ENCODE data around the gene RPS6KA5.
"Not testable (repeated sequence)": the region's sequence is repeated elsewhere in the genome, so short reads cannot be mapped to it uniquely, and the experiment has no call there.

The RPS6KA5 gene

GRCh38 chr14:91065266-91065665 is 4.8 kb upstream of the RPS6KA5 start:
- no peak for DNase-seq

GRCh38 chr14:91063119-91063518 is 2.7 kb upstream of the RPS6KA5 start:
- DNase-seq, result no peak

DNA sequence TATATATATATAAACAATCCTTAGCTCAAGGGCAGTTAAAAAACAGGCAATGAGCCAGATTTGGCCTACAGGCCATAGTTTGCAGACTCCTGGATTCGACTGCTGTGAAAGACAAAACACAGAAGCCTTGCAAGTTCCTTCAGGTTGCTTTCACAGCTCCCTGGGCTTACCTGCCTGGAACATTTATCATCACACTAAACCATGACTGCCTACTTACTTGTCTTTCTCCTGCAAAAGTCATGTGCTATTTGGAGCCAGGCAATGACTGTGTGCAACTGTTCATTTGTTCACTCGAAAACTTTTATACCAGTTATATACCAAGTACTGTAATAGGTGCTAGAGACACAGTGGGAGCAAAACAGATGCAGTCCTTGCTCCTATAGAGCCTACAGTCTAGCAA is 2.2 kb upstream of the RPS6KA5 start:
- DNase-seq, result no peak

- DNase-seq, result no peak
Measured at GRCh38 chr14:91061056-91061887, 831 bp upstream of the RPS6KA5 start.

DNA sequence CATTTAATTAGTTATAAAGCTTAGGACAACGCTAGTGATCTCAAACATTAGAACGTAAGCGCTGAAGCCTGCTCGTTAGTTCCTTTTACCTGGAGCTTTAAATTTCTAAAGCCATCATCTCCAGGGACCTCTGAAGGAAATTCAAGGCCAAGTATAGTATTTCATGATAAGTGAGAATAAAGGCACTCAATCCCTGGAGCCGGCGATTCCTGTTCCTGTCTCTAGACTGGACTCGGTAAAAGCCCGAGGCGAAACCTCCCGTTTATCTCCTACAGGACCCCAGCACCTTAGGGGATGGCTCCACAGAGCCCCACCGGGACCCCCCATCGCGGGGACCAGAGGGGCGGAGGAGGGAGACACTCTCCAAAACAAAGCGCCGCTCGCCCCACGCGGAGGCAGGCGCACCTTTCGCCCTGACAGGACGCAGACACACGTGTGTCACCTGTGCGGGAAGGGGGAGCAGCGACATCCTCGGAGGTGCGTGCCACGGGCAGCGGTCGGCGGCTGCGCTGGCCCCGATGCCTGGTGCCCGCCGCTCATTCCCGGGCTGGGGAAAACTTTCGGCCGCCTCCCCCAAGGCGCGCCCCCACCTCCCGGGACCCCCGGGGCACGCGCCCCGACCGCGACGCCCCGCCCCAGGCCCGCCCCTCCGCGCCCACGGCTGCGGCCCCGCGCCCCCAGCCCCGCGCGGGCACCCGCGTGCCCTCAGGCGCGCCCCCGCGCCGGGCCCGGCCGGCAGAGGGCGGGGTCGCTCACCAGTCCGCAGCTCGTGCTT is 678 bp downstream of the RPS6KA5 start:
- peak; percentile 28 for DNase-seq

- no peak for DNase-seq
Measured at GRCh38 chr14:91058042-91058581, 2.3 kb downstream of the RPS6KA5 start.

DNA sequence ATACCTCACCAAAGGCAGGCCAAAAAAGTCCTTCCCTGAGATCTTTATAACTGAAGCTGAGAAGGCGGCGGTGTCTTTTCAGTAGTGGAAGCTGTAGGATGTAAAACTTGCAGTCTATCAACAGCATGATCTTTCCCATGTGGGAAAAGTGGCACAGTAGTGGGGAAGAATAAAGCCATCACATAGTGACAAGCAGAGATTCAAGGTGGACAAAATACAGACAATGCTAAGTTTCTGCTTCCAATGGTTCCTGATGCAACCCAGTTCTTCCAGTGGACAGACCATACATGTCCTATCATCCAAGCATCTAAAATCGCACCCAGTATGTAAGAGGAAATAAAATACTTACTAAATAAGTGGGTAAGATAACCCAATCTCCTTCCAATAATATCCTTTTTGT is 4.1 kb downstream of the RPS6KA5 start:
- DNase-seq, result no peak

DNA sequence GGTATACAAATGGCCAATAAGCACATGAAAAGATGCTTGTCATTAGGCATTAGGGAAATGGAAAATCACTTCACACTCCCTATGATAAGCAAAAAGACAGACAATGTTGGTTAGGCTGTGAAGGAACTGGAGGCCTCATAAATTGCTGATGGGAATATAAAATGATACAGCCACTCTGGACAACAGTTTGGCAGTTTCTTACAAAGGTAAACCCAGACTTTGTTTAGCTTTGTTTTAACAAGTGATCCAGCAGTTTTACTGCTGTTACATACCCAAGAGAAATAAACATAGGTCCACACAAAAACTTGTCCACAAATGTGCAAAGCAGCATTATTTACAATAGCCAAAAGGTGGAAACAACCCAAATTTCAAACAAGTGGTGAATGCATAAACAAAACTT is 5.4 kb downstream of the RPS6KA5 start:
- DNase-seq, result no peak

GRCh38 chr14:91048676-91049075 is 11.8 kb downstream of the RPS6KA5 start:
- no peak for DNase-seq

DNA sequence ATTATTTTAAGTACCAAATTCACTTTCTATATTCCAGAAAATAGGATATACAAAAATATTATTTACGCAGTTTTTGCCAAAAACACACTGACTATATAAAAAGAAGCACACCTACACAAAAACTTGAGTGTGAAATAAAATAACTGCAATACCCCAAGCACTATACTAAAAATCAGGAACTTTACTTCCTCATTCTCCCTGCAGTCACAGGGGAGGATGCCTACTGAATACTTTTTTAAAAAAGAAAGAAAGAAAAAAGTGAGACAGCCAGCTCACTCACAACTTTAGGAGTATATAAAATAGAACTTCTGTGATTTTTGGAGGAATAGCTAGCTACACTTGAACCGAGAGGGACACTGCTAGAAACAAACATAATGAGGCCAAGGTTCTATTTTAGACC is 12.2 kb downstream of the RPS6KA5 start:
- DNase-seq, result no peak

DNA sequence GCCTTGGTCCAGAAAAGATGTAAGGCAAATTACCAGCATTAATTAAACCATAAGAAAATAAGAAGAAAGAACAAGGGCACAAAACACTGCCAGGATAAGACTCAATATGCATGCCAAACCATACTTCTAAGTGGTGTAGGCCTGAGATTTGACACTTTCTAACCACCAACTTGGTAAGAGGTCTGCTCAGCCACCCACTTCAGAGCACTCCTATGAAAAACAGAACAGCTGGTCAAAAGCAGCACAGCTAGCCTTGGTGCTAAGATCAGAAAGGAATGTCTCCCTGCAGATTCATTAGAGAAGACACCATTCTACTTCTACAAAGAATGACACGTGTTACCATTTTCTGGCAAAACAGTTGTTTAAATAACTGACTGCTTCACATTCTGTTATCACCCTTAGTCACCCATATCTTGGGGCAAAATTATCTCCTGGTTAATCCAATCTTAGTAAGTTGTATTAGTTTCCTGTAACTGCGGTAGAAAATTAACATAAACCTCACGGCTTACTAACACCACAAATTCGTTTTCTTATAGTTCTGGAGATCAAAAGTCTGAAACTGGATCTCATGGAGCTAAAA is 13.2 kb downstream of the RPS6KA5 start:
- no peak for DNase-seq

- DNase-seq, result no peak
Measured at GRCh38 chr14:91046488-91047072, 13.9 kb downstream of the RPS6KA5 start.

- DNase-seq, result no peak
Measured at GRCh38 chr14:91041450-91041849, 19.0 kb downstream of the RPS6KA5 start.

DNA sequence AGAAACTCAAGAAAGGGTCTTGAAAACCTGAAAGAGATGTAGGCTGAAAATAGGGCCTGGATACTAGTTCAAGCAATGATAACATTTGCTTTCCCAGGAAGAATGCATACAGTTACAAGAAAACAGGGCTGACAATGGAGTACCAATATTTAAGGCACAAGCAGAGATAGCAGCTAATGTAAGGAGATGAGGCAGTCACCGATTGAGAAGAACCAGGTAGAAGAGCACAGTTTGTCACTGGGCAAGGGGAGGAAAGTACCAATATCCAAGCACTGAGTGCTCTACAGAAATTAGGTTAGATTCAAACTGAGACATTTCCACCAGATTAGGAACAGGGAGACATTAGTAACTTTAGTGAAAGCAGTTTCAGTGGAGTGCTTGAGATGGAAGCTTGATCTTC is 19.9 kb downstream of the RPS6KA5 start:
- no peak for DNase-seq

DNA sequence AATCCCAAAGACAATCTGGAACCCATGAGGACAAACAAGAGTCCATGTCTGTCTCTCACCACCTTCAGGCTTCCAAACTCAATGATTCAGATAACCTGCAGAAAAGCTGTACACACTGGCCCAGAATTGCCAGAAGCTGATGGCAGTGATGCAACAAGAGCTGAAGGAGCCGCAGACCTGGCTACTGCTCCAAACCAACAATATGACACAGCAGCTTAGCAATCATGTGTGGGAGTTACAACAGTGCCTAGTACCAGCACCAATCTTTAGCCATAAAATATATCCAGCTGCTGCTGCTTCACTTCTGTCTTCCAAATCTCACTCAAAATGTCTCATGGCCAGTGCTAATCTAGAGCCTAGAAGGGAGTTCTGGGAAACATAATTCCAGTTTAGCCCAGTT is 22.0 kb downstream of the RPS6KA5 start:
- DNase-seq, result no peak

GRCh38 chr14:91036741-91037469 is 23.5 kb downstream of the RPS6KA5 start:
- no peak for DNase-seq

GRCh38 chr14:91035855-91036254 is 24.6 kb downstream of the RPS6KA5 start:
- no peak for DNase-seq

DNA sequence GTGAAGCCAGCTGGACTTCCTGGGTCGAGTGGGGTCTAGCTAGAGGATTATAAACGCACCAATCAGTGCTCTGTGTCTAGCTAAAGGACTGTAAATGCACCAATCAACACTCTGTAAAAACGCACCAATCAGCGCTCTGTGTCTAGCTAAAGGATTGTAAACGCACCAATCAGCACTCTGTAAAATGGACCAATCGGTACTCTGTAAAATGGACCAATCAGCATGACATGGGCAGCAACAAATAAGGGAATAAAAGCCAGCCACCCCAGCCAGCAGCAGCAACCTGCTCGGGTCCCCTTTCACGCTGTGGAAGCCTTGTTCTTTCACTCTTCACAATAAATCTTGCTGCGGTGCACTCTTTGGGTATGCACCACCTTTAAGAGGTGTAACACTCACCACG is 26.1 kb downstream of the RPS6KA5 start:
- not testable (repeated sequence) for DNase-seq

- no peak for DNase-seq
Measured at GRCh38 chr14:91032248-91032647, 28.2 kb downstream of the RPS6KA5 start.

DNA sequence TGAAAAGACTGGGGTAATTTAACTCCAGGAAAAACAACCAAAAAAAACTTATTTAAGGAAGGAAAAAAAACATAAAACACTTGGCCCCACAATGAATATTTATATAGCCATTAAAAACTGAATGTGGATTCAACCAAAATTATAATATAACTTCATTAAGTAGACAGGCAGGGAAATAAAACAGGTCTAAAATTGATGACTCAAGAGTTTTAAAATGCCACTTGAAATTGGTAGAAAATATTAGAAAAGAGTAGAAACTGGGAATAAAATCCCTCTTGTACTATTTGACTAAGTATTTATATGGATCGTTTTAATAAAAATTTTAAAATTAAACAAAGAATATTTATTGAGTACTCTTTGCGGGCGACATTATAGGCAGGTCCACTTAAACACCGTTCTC is 28.8 kb downstream of the RPS6KA5 start:
- DNase-seq, result no peak

- no peak for DNase-seq
Measured at GRCh38 chr14:91029456-91030217, 30.8 kb downstream of the RPS6KA5 start.

- DNase-seq, result no peak
Measured at GRCh38 chr14:91027561-91027960, 32.9 kb downstream of the RPS6KA5 start.
